Fibroblast of lung (primary cell): Measurements from ENCODE around the gene SLC52A3.

Experiments used
- EZH2 ChIP-seq: IDR thresholded peaks from 2 replicates; pipeline ENCODE4 v1.5.1; 2012; ENCODE audit warnings: low read length, control low read depth, mild to moderate bottlenecking; ENCODE audit errors: missing control alignments
- TF ChIP-seq, protein P1 (sequence below), 2 donors: IDR thresholded peaks in 1 of 2; conservative IDR thresholded peaks in 1 of 2; 1 replicate in 1 of 2; 2 replicates in 1 of 2; pipeline ENCODE4 v1.5.1; 2011 to 2012; ENCODE audit warnings: low read length in 2 of 2, control low read depth in 1 of 2, inconsistent platforms in 1 of 2, low read depth in 1 of 2, mild to moderate bottlenecking in 1 of 2

DNA sequence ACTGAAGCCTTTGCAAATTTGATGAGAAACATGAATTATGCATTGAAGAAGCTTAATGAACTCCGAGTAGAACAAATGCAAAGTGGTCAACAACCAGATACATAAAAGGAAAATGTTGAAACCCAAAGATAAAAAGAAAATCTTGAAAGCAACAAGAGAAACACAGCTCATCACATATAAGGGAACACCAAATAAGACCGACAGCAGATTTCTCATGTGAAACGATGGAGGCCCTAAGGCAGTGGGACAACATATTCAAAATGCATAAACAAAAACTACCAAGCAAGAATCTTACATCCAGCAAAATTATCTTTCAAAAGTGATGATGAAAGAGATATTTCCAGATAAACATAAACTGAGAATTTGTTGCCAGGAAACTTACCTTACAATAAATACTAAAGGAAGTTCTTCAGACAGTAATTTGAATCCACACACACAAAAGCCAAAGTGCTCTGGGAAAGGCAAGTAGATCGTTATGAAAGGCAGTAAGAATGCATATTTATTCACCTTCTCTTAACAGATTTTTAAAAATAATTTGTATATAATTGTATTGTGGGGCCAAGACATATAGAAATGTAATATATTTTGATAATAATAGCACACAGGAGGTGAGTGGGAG lies 22.5 kb downstream of the SLC52A3 start:
- no peak for TF ChIP-seq EZH2
- TF ChIP-seq, protein P1, sequence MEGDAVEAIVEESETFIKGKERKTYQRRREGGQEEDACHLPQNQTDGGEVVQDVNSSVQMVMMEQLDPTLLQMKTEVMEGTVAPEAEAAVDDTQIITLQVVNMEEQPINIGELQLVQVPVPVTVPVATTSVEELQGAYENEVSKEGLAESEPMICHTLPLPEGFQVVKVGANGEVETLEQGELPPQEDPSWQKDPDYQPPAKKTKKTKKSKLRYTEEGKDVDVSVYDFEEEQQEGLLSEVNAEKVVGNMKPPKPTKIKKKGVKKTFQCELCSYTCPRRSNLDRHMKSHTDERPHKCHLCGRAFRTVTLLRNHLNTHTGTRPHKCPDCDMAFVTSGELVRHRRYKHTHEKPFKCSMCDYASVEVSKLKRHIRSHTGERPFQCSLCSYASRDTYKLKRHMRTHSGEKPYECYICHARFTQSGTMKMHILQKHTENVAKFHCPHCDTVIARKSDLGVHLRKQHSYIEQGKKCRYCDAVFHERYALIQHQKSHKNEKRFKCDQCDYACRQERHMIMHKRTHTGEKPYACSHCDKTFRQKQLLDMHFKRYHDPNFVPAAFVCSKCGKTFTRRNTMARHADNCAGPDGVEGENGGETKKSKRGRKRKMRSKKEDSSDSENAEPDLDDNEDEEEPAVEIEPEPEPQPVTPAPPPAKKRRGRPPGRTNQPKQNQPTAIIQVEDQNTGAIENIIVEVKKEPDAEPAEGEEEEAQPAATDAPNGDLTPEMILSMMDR (conservative IDR thresholded peaks at IDR 0.05 in 1 of 2, IDR thresholded peaks at IDR 0.05 in 1 of 2; ENCODE audit: low read depth in 1 of 2, low read length in 2 of 2) = no peak
